ENCODE data around the gene LRPAP1.

DNA sequence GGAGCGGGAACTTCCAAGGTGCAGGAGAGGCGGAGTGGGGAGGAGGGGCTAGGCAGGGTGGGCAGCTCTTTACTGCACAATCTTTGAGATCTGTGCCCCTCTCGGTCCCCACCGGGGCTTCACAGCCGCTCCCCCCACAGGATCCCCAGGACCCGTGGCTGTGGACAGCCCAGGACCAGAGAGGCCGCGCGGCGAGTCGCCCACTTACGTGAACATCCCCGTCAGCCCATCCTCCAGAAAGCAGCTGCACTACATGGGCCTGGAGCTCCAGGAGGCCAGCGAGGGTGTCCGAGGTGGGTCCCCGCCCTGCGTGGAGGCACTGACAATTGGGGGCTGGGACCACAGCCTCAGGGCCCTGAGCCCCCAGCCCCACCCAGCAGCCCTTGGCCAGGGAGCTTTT lies 32.1 kb downstream of the LRPAP1 start:
- TF ChIP-seq, protein P1, sequence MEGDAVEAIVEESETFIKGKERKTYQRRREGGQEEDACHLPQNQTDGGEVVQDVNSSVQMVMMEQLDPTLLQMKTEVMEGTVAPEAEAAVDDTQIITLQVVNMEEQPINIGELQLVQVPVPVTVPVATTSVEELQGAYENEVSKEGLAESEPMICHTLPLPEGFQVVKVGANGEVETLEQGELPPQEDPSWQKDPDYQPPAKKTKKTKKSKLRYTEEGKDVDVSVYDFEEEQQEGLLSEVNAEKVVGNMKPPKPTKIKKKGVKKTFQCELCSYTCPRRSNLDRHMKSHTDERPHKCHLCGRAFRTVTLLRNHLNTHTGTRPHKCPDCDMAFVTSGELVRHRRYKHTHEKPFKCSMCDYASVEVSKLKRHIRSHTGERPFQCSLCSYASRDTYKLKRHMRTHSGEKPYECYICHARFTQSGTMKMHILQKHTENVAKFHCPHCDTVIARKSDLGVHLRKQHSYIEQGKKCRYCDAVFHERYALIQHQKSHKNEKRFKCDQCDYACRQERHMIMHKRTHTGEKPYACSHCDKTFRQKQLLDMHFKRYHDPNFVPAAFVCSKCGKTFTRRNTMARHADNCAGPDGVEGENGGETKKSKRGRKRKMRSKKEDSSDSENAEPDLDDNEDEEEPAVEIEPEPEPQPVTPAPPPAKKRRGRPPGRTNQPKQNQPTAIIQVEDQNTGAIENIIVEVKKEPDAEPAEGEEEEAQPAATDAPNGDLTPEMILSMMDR (conservative IDR thresholded peaks at IDR 0.05; ENCODE audit: low read length), result no peak
- TF ChIP-seq EZH2phosphoT487 (IDR thresholded peaks at IDR 0.05; ENCODE audit: borderline replicate concordance), result no peak
